GM21529 (cell line): ENCODE data around the gene NOX1.
"Not testable (repeated sequence)": the region's sequence is repeated elsewhere in the genome, so short reads cannot be mapped to it uniquely, and the experiment has no call there.

Experiments used
- ATAC-seq: cut with Tn5 transposase; IDR thresholded peaks from one replicate; pipeline ENCODE4 v1.9.1; 2021; ENCODE audit not compliant: unreplicated experiment

NOX1 gene

GRCh38 chrX:100819837-100820666 is 54.1 kb downstream of the NOX1 start, which contains the start of gene CSTF2:
TSS of gene CSTF2 (plus strand) at chrX:100820391. CDS start at chrX:100820417, 26 bp downstream.
- ATAC-seq = peak; percentile 99

GRCh38 chrX:100819534-100819836 is 54.7 kb downstream of the NOX1 start:
- no peak for ATAC-seq

- ATAC-seq = no peak
Measured at GRCh38 chrX:100817340-100817739, 56.8 kb downstream of the NOX1 start.

- no peak for ATAC-seq
Measured at GRCh38 chrX:100812216-100813158, 61.7 kb downstream of the NOX1 start.

- ATAC-seq = not testable (repeated sequence)
Measured at GRCh38 chrX:100808265-100808664, 65.9 kb downstream of the NOX1 start.

GRCh38 chrX:100804780-100805179 is 69.4 kb downstream of the NOX1 start:
- ATAC-seq = no peak

GRCh38 chrX:100802843-100803242 is 71.3 kb downstream of the NOX1 start:
- no peak for ATAC-seq

GRCh38 chrX:100798484-100799214 is 75.5 kb downstream of the NOX1 start:
- no peak for ATAC-seq

- no peak for ATAC-seq
Measured at GRCh38 chrX:100797359-100797758, 76.8 kb downstream of the NOX1 start.

- ATAC-seq = not testable (repeated sequence)
Measured at GRCh38 chrX:100796371-100796770, 77.8 kb downstream of the NOX1 start.
